ELF-1 (cell line): ENCODE results near the gene FOXN1.
A peak's percentile ranks its signal among the peaks of the same experiment; 100 is the strongest.

Source experiments
- DNase-seq: peaks from one replicate; pipeline ENCODE4 v3.0.0-alpha.2; 2016; ENCODE audit warnings: low read depth, low spot score

The FOXN1 gene

DNA sequence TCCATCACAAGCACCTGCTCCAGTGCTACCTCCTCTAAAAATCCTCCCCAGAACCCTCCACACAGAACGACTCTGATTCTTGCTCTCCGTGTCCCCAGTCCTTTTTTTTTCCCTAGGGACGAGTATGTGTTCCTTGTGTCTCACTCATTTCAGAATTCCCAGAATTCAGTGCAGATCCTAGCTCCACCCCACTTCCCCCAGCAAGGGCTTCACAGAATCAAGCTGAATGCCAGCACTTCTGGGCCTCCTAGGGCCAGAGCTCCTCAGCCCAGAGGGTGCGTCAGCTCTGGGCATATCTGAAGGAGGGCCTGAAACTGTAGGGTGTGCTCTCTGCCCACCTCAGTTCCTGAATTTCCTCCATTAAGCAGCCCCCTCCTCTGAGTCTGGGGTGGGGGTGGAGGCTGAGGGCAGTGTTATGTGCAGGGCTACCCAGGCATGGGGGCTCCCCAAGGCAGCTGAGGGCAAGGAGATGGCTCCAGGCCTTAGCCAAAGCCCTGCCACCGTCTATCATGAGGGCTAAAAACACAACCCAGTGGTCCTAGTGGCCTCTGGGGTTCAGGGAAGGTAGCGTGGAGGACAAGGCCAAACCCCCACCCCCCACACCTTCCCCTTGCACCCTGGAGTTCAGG lies 39.8 kb downstream of the FOXN1 start:
- DNase-seq = no peak

DNA sequence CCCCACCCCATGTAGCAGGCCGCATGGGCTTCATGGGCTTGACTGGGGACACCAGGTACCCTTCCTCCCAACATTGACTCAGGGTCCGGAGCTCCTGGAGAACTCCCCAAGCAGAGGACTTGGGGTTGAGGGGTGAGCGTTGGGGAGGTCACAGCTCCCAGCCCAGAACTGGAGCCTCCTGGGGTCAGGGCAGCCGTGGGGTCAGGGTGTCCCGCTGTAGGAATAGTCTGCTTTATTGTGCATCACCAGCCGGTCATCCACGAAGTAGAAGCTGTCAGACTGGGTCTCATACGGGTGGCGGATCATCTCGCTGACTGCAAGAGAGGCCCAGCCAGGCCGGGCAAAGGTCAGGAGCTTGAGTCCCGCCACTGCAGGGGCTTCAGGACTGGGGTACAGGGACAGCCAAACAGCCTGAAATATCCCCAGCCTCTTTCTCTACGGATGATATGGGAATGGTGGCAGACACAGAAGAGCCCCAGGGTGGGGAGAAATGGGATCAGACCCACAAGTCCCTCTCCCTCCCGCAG lies 41.0 kb downstream of the FOXN1 start:
- no peak for DNase-seq

DNA sequence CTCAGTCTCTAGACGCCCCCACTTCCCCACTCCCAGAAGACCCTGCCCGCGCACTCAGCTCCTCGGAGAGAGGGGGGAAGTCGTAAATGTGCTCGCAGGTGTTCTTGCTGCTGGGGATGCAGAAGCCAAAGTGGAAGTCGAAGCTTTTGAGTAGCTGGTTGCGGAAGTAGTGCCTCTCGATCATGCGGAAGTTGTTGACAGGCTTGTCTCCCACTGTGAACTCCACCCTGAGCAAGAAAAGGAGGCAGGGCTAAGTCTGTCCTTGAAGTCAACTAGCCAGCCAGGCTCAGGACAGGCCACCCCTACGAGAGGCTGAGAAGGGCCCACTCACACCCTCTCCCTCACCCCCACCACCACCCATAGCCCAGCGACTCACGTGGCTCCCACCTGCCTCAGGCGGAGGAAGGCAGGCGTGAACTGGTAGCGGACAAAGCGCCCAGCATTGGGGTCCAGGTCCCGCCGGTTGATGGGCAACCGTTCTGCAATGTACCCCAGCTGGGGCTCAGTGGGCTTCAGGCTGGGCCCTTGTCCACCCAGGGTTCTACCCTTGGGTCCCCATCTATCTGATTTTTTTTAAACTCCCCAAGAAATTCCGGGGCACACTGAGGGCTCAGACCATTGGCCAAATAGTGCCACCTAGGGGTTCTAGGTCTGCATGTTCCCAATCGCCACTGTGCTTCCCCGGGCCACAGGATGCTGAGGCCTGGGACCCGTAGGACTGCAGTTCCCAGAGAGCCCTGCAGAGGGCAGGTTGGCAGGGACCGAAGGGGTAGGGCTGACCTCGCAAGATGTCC lies 41.7 kb downstream of the FOXN1 start:
- DNase-seq = peak; percentile 89

DNA sequence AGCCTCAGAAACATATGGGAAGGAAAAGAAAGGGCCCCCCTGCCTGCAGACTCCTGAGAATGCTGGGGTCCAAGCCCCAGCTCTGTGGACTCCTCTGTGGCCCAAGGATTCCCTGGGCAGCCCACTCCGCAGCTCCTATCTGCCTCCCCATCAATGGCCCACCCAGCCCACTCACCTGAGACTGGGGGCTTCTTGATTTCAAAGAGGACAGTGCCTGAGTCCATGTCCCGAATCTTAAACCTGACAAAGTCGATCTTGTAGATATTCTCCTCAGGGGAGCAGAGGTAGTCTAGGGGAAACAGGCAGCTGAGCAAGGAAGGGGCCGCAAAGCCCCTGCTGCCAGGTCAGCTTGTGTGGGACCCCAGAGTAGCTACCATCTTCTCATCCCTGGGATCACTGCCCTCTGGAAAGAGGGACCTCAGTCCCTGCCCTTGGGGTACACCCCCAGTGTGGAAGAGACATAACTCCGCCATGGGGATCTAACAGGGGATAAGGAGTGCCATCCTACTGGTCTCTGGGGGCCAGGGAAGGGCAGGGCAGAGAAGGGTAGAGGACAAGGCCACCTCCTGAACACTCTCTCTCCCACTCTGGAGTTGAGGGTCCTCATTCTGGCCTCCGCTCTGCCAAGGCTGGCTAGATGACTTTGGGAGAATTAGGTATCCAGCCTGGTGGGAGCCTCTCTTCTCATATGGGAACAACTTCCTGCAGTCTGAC lies 42.4 kb downstream of the FOXN1 start:
- DNase-seq = no peak

DNA sequence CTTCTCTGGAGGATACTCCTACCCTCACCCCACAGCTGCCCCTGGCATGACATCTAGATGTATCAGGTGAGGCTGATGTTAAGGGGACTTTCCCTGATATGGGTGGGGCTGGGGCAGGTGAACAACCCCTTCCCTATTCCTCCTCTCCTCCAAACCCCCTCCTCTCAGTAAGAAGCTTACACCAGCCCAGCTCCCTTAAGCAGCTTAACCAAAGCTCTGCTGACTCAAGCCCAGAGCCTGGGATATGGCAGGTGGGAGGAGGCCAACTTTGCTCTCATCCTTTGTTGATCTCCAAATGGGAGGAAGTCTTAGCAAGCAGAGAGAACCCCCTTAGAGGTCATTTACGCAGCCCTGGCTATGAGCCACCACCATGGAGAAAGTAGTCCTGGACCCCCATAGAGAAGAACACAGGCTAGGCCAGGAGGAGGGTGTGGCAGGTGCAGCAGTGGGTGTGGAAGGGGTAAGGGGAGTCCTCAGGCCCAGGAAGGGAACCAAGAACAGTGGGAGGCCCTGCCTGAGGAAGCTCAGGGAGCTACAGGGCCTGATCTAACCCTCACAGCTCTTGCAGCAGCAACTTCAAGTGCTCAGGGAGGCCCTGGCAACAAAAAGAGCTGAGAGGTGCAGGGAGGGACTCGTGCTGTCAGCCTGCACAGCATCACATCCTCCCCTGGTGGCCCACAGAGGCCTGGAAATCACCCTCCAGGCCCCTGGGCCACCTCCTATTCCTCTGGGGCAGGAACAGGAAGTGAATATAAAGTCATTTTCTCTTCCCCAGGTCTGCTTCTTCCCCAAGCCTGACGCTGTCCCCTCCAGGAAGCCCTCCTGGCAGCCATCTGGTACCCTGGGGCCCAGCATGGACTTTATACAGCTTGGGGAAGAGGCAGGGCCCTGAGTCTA lies 43.3 kb downstream of the FOXN1 start:
- DNase-seq = no peak

DNA sequence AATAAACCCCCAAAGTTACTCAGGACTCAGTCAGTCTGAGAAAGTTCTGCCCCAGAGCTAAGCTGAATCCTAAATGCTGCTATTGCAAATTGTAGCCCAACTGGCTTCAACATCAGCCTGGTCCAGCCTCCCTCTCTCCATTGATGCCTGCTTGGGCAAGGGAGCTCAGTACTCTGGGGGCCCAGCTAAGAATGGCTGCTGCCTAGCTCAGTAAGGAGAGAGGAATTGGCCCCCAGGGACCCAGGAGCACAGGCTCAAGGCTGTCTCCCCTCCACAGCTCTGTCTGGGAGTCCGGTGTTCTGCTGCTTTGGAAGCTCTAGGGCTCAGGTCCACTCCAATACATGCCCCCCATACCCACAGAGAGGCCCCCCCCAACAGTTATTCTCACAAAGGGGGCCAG lies 44.7 kb downstream of the FOXN1 start:
- DNase-seq = no peak

DNA sequence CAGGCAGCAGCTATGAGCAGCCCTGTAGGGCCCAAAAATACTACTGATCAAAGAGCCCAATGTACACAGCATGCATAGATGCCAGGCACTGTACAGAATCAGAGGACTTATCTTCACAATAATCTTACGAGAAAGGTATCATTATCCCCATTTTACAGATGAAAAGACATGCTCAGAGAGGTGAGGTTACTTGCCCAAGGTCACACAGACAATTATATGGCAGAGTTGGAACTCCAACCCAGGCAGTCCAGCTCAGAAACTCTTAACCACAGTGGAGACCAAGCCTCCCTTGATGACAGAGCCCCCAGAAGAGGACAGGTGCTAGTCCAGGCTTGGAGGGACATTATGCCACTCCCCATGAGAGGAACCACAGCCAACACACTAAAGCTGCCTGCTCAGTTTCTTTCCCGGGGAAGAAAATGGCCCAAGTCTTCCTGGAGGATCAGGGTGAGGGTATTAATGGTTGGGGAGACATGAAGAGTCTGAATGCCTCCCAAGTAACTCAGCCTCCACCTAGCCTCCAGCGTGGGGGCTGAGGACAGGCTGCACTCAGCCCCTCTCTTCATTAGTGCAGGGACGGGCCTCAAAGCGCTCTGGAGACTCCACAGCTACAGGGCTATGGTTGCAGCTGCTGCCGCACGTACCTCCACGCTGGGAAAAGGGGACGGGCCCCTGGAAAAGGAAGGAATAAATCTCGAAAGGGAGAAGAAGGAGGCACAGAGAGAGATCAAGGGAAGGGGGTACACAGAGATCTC lies 45.5 kb downstream of the FOXN1 start:
- DNase-seq = no peak

DNA sequence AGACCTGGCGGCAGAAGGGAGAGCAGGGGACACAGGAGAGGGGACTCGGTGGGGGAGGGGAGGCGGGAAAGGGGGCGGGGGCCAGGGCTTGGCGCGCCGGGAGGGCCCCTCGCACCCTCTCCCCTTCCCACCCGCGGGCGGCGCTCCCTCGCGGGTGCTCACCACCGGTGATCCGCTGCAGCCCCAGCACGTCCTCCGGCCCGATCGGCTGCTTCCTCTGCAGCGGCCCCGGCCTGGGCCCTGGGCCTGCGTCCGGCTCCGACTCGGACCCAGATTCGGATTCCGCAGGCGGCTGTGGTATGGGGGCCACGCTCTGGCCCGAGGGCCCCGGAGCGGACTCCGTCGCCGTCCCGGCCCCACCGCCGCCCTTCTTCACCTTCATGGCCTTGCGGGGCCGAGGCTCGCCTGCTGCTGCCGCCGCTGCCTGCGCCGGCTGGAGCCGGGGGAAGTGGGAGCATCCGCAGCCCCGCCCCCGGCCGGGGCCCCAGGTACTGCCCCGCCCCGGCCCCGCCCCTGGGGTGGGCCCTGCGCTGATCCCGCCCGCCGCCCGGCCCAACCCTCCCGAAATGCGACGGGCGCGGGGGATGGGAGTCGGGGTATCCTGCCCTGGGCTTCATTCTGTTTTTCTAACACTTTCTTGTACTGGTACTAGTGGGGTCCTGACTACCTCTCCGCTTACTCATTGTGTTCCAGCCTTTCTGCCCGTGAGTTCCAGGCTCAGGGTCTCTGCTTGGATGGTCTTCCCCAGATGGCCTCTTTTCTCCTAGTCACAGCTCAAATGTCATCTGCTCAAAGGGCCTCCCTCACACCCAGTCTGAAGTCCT lies 46.2 kb downstream of the FOXN1 start, which contains the start of gene UNC119:
Gene UNC119, minus strand, starts transcription at position 449 of the 824 bp plus-strand sequence. Its CDS starts 67 bp downstream, at position 382.
- DNase-seq = peak; percentile 55

DNA sequence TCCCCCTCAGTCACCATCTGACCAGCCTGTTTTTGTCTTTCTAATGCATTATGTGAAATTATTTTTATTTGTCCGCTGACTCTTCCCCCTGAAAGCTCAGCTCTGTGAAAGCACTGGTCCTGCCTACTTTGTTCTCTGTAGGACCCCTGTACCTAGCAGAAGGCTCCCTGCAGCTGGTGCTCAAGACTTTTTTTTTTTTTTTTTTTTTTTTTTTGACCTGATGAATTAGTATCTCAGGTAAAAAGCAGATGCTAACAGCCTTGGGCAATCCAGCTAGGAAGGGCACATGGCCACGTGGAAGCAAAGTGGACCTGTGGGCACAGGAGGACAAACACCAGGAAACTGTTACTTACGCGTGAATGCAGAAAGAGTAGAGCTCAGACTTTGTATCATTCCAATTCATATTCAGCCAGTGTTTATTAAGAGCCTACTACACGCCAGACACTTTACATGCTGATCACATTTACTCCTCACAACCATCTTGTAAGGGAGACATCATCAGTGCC lies 46.9 kb downstream of the FOXN1 start:
- DNase-seq = no peak

DNA sequence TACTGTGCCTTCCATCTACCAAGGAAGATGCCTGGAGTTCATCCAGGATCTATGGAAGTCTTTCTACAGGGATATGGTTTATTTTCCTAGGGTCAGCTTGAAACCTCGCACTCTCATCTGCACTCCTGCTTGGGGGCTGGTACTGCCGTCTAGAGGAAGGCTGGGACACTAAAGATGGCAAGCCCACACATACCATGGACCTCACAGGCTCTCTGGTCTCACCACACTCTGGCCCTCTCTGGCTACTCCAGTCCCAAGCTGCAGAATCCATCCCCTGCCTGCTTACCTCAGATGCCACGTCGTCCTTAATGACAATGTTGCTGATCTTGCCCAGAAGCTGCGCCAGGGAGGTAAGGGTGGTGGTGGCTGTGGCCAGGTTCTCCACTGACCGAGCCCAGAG lies 48.4 kb downstream of the FOXN1 start:
- no peak for DNase-seq

DNA sequence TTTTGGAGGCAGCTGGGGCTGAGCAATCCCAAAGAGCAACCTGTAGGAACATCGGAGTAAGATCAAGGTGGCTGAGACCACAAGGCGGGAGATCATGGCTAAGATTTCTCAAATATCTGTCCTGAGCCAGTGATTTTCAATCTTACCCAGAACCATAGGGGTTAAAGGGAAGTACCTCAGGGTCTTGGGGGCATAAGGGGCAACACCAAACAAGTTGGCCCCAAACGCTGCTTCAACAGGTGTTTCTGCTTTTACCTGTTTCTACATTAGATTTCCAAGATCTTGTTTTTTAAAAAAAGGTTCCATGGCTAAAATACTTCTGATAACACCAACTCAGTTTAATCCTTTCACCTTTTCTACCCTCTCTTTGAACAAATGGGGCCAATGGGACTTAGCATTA lies 48.9 kb downstream of the FOXN1 start:
- no peak for DNase-seq

DNA sequence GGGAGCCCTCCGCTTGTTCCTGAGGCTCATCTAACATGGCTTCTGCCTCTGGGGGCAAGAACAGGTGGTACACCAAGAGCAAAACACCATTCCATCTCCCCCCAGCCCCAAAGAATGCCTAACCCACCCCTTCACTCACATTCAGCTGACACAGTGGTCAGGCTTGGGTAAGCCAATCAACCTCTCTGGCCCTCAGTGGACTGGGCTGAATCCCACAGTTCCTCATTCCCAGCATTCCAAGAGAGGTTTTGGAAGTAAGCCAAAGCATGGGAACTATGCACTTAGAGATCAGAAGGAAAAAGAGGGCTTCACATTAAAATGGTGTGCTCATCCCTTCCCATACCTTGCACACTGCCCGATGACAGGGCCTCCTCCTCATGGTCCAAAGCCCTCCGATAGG lies 57.3 kb downstream of the FOXN1 start:
- DNase-seq = peak; percentile 32

DNA sequence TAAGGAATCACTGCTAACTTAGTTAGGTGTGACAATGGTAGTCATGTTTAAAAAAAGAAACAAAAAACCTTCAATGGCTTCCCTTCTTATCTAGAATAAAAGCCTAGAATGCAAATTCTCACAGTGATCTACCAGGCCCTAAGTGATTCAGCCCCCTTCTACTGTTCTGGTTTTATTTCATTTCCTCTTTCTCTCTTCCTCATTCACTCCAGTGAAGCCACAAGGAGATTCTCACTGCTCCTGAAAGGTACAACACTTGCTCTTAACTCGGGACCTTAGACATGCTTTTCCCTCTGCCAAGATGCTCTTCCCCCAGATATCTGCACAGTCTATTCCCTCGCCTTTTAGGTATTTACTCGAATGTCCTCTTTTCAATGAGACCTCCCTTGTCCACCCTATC lies 61.5 kb downstream of the FOXN1 start:
- DNase-seq = no peak

DNA sequence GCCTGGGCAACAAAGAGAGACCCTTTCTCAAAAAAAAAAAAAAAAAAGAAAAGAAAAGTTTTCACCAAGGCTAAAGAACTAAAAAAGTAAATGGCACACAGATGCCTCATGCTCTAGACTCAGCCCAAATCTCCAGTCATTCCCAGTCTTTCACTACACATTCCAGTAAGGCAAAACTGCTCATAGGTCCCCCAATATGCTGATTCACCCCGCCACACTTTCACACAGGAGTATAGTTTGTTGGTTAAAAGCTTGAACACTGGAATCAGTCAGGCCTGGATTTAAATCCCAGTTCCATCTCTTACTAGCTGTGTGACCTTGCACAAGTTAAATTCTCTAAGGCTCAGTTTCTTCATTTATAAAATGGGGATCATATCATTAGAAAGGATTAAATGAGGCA lies 63.3 kb downstream of the FOXN1 start:
- no peak for DNase-seq

DNA sequence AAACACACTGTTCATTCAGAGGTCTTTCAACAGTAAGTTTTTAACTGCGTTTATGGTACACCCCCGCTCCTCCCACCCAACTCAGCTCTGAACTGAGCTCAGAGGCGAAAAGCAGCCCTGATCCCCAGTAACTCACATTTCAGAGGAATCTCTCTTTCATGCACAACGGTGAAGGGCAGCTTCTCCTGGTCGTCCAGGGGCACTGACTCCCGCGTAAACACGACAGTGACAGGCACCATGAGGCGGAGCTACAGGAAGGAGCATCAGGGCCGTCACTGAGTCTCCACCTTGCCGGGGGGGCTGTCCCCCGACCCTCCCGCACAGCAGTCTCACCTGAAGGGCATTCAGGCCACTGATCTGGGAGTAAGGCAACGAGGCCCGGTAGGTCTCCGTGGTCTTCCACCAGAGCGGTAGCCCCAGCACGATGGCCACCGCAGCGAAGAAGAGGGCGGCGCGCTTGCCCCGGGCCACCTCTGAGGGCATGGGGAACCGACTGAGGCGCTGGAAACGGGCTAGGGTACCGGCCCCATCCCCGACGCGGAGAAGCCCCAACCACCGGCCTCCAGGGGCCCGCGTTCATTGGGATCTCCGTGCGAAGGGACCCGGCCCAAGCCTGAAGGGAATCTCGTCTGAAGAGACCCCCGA lies 64.7 kb downstream of the FOXN1 start:
- peak; percentile 63 for DNase-seq

DNA sequence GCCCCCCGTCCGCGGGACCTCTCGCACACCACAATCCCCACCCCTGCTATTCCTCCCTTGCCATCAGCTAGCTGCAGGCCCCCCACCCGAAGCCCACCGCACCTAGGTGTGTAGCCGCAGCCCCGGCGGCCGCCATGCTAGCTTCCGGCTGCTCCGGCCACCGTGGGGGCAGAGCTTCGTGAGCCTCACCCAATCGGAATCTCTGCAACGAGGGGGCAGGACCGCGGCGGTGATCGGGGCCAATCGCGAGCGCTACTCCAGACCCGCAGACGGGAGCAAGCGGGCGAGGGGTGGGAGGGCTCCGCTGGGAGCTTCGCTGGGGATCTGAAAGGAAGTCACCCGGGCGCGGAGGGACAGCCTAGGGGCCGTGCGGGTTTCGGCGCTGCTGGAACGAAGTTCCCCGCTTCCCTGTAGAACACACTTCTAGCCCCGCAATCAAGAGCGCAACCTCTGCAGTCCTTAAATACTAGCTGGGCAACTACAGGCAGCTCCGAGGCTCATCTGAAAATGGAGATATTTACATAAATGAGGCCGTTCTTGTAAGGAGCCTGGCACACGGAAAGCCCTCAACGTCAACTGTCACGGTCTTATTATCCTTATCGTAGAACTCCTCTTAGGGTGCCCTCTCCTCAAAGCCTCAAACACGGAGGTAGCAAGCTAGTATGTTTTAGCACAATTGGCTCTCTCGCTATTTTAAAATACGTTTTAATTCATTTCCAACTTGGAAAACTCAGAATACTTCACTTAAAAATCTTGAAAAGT lies 65.4 kb downstream of the FOXN1 start, which contains the start of gene PIGS:
Gene PIGS, minus strand, starts transcription at position 164 of the 762 bp plus-strand sequence. Its CDS starts 28 bp downstream, at position 136.
- peak; percentile 94 for DNase-seq

DNA sequence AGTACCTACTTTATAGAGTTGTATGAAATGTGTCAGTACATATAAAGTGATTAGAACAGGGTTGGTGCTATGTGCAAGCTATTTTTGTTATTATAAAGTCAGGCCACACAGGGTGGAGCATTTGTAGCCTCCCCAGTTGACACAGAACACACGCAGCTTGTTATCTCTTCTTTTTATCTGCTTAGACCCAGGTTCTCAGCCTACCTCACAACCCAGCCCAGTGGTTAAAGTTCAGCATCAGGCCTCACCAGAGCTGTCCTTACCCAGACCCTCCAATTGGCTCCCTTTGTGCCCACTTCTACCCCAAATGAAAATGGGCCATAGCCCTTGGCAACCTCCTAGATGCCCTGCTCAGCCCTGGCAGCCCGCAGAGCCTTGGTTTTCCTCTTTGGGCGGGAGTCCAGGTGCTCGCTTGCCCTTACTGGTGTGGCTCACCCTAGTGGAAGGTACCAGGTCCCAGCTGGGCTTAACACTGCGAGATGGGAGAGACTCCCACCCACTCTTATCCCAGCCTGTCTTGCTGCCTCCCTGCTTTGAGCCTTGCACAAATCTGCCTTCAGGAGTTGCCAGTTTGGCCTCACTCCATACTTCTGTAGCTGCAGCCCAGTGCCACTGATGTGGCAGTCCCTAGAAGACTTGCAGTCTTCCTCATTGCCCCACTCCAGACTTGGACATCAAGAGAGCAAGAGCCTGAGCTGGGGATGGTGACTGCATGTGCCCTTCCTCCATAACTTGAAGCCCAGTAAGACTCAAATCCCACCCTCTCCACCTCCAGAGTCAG lies 66.3 kb downstream of the FOXN1 start:
- DNase-seq = no peak
